AG04450 (cell line): Measurements from ENCODE around the gene AOX1. TPM values are rescaled to one million over a fixed set of nuclear protein-coding genes. Genes with fewer than 3 reads are reported as not detected.

ENCODE experiments used
- CTCF ChIA-PET: fragments of 300-600, 350-600 bp; formaldehyde crosslinking; extraction: SDS; loops from one replicate; lab custom pipeline; 2022; ENCODE audit warnings: antibody characterized with exemption, inconsistent platforms; lab: Charles Lee
- POLR2A ChIA-PET: fragments of 350-600 bp; formaldehyde crosslinking; extraction: SDS; loops from one replicate; lab custom pipeline; 2021; ENCODE audit warnings: antibody characterized with exemption, inconsistent platforms; lab: Yijun Ruan, JAX
- DNase-seq: peaks from one replicate; pipeline ENCODE4 v3.0.0-alpha.2; 2011; ENCODE audit warnings: low read depth, low spot score
- H3K27ac ChIP-seq: one replicate; pipeline ENCODE4 v1.5.1; 2012; ENCODE audit warnings: low read depth, low read length, control low read depth
- H3K27me3 ChIP-seq: one replicate; pipeline ENCODE4 v1.6.0; 2012; ENCODE audit warnings: low read length; ENCODE audit not compliant: control insufficient read depth, insufficient read depth
- H3K4me3 ChIP-seq: 2 replicates; pipeline ENCODE4 v1.5.1; 2011; ENCODE audit warnings: mild to moderate bottlenecking, low read depth, low read length, control low read depth
- H3K9me3 ChIP-seq: 2 replicates; pipeline ENCODE4 v1.5.1; 2012; ENCODE audit warnings: low read length; ENCODE audit not compliant: control insufficient read depth, insufficient read depth
- CTCF ChIP-seq: IDR thresholded peaks from 2 replicates; pipeline ENCODE4 v1.5.1; 2011; ENCODE audit warnings: low read depth, low read length, control low read depth, inconsistent platforms
- polyA plus RNA-seq: library from polyadenylated mRNA; depleted of rRNA; stranded (reverse); fragments of >200 nt; gene quantifications from 2 replicates; pipeline ENCODE4 v1.2.3, GENCODE V29; 2011; rRNA removed

The AOX1 gene
- polyA plus RNA-seq, 1 experiment = 7.9 TPM

DNA sequence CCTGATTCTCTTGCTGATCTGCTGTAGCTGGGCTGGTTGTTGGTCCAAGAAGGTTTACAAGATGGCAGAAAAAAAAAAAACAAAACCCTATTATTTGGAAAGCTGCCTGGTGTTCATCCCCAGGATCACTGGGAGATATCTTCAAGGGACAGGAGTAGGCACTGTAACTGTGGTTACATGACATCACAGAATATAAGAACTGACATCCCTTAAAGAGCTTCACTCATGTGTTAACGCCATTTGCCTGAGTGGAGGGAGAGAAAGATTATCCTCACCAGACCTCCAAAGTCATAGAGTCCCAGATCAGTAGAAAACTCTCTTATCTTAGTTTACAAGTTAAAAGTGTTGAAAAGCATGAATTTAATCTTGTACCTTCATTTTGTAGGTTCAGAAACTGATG, 130.6 kb downstream of the AOX1 start:
- H3K27ac ChIP-seq = no peak overlapping the region
- ChIA-PET POLR2A (no interaction called here), CTCF (interaction anchor here (0.6 kb wide), 1 partner anchor 20 kb away, joined by 4 read pairs; no protein-coding TSS in a partner anchor)
- H3K4me3 ChIP-seq = no peak overlapping the region
- no peaks in the 10 kb centered on the region for H3K9me3 ChIP-seq
- H3K27me3 ChIP-seq = peaks cover 3% of the 10 kb centered on the region
- no peak for DNase-seq
- TF ChIP-seq CTCF = no peak

Other genes starting within 250 kb of the AOX1 start
- 9.9 and 13.8 TPM in 2 replicates for gene KCTD18, start 75.9 kb upstream of the AOX1 start, polyA plus RNA-seq
- 3.7 and 8.4 TPM in 2 replicates for gene SGO2, start 59.8 kb upstream of the AOX1 start, polyA plus RNA-seq
- gene BZW1, start 225.9 kb downstream of the AOX1 start, polyA plus RNA-seq = 359 and 376 TPM in 2 replicates